DMS114 treated with DMSO at 0.1 percent for 48 hours (cell line): Measurements from ENCODE around the gene ARIH1.
A peak's percentile ranks its signal among the peaks of the same experiment; 100 is the strongest.
"Not testable (repeated sequence)": the region's sequence is repeated elsewhere in the genome, so short reads cannot be mapped to it uniquely, and the experiment has no call there.

Source experiments
- DNase-seq: peaks from one replicate; lab custom pipeline; 2025; ENCODE audit not compliant: unreplicated experiment; lab: John Stamatoyannopoulos, UW

ARIH1 gene, protein sequence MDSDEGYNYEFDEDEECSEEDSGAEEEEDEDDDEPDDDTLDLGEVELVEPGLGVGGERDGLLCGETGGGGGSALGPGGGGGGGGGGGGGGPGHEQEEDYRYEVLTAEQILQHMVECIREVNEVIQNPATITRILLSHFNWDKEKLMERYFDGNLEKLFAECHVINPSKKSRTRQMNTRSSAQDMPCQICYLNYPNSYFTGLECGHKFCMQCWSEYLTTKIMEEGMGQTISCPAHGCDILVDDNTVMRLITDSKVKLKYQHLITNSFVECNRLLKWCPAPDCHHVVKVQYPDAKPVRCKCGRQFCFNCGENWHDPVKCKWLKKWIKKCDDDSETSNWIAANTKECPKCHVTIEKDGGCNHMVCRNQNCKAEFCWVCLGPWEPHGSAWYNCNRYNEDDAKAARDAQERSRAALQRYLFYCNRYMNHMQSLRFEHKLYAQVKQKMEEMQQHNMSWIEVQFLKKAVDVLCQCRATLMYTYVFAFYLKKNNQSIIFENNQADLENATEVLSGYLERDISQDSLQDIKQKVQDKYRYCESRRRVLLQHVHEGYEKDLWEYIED

DNA sequence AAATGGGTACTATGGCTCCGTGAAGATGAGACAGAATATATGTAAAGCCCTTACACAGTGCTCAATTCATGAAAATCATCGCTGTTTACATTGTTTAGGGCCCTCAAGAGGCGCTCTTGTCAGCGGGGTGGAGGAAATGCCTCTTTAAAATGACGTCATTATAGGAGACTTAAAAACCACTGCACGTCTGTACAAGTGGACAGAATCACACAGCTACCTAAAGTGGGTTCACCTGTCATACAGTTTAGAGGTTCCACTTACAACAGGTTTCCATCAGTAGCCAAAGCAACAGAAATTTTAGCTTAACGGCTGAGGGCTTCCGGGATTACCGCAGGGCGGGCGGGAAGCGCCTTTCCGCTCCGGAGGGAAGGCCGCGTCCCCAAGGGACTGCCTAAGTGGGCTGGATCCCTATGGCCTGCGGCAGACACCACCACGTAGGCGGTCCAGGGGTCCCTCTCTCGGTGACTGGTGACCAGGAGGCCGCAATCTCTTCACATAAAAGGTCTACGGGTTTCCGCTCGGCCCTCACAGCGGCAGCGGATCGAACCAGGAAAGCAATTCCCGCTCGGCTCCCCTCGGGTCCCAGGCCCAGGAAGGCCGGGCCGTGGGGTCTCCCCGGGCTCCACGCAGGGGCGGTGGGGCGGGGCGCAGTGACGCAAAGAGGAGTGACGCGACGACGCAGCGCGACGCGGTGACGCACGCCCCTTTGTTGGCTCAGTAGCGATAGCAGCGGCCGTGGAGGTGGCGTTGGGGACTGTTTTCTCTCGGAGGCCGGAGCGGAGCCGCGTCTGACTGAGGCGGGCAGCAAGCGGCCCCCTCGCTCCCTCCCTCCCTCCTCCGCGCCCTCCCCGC lies at the start of gene ARIH1:
Gene ARIH1, plus strand, starts transcription at position 717 of the 852 bp plus-strand sequence. CDS start 310 bp downstream, outside the sequence.
- peak; percentile 90 for DNase-seq

DNA sequence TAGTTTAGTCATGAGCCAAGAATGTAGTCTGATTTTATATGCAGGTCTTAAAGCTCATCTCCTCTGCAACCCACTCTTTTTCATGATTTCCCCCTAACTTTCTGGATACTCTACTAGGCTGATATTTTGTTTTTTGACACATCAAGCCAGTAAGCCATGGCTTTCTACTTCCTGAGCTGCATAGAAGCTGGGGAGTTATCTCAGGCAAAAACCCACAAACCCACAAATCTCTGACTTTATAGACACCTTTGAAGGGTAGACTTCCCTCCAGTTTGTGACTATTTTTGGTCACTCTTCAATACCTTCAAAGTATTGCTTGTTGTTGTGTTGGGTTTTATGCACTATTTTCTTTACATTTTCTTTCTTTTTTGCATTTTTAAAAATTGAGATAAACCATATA lies 47.4 kb upstream of the ARIH1 start:
- DNase-seq = no peak

- no peak for DNase-seq
Measured at GRCh38 chr15:72437650-72438316, 36.3 kb upstream of the ARIH1 start.

DNA sequence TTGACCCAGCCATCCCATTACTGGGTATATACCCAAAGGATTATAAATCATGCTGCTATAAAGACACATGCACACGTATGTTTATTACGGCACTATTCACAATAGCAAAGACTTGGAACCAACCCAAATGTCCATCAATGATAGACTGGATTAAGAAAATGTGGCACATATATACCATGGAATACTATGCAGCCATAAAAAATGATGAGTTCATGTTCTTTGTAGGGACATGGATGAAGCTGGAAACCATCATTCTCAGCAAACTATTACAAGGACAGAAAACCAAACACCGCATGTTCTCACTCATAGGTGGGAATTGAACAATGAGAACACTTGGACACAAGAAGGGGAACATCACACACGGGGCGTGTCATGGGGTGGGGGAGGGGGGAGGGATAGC lies 31.3 kb upstream of the ARIH1 start:
- DNase-seq = not testable (repeated sequence)

- no peak for DNase-seq
Measured at GRCh38 chr15:72445426-72445825, 28.7 kb upstream of the ARIH1 start.

DNA sequence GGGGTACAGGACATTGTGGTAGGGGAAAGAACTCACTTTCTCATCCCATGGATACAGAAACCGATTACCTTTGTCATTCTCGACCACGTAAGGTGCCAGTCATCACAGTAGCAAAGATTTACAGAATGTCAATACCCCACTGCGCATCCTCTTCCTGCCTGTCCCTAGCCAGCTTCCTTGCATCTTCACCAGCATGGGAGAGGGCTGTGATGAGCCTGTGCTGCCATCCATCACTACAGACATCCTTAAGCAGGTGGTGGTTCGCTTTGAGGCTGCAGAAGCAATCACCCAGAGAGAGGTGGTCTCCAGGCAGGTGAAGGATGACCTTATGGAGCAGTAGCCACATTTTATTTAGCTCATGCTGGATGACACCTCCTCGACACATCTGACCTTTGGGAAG lies 23.3 kb upstream of the ARIH1 start:
- no peak for DNase-seq

DNA sequence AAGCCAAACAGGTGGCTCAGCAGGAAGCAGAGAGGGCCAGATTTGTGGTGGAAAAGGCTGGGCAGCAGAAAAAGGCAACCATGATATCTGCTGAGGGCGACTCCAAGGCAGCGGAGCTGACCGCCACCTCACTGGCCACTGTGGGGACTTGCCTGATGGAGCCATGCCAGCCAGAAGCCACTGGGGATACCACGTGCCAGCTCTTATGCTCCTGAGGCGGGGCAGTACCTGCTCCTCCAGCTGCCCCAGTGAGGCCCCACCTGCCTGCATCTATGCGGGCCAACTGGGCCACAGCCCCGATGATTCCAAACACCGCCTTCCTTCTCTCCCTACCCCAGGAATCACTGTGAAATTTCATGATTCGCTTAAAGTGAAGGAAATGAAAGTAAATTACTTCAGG lies 22.9 kb upstream of the ARIH1 start:
- no peak for DNase-seq

- DNase-seq = no peak
Measured at GRCh38 chr15:72456684-72457083, 17.4 kb upstream of the ARIH1 start.

- no peak for DNase-seq
Measured at GRCh38 chr15:72460402-72460801, 13.7 kb upstream of the ARIH1 start.

GRCh38 chr15:72463702-72464101 lies 10.4 kb upstream of the ARIH1 start:
- no peak for DNase-seq

DNA sequence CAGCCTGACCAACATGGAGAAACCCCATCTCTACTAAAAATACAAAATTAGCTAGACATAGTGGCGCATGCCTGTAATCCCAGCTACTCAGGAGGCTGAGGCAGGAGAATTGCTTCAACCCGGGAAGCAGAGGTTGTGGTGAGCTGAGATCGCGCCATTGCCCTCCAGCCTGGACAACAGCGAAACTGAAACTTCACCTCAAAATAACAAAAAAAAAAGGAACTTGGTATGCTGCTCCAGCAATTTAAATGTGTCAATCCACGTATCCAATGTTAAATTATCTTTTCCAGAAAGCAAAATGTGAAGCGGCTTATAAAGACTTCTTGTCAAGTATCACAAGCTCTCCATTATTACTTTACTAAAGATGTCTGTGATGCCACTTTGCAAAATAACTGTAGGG lies 9.9 kb upstream of the ARIH1 start:
- DNase-seq = no peak

DNA sequence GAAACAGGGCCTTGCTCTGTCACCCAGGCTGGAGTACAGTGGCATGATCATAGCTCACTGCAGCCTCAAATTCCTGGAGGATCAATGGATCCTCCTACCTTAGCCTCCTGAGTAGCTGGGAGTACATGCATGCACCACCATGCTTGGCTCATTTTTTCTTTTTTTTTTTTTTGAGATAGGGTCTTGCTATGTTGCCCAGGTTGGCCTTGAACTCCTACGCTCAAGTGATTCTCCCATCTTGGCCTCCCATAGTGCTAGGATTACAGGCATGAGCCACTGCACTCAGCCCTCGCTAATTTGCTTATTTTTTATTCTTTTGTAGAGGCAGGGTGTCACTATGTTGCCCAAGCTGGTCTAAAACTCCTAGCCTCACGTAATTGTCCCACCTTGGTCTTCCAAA lies 6.0 kb upstream of the ARIH1 start:
- no peak for DNase-seq

DNA sequence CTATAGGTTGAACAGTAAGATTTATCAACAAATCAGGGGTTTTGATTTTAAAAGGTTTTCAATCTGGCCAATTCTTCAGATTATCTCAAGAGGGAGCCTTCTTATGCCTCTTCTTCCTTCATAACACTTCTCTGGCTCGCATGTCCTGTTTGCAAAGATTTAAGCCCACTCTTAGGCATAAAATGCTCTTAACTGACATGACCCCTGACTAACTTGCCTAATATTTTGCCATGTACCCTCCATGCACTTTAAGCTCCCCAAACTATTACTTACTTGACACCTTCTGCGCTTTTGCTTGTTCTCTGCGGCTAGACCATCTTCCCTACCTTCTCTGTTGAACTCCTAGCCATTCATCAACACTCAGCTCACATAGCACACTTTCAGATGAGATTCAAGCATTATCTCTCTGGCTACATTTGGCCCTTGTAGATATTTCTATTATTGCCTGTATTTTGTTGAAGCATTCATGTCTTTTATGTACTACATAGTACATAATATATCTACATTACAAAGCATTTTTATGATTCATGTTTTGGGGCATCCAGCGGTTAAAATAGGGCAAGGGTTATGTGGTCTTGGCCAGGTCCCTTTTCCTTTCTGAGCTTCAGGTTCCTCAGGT lies 1.0 kb upstream of the ARIH1 start:
- peak; percentile 46 for DNase-seq

GRCh38 chr15:72474466-72474911 lies 359 bp downstream of the ARIH1 start:
- no peak for DNase-seq

DNA sequence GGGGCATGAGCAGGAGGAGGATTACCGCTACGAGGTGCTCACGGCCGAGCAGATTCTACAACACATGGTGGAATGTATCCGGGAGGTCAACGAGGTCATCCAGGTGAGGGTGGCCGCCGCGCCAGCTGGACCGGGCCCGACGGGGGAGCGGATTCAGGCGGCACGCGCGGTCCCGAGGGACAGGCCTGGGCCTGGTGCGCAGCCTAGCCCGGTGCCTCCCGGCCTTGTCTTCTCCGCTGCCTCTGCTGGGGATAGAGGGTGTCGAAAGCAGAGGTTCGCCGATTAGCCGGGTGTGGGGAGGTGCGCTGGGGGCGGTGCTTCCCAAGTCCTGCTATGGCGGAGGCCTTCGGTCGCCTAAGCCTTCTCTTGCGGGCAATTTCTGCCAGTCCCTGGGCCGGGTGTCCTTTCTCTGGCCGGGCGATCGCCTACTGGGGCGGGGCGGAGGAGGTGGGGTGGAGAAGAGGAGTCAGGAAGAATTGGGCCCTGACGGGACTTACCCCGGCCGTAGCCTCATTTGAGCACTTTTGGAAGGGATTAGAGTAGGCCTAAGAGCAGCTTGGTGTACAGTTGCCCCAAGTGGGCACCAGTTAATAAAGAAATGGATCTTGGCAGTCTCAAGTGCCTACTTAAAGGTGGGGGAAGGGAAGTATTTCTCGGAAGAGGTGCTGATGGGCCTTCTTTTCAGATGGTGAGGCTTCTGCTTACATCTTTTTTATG lies 940 bp downstream of the ARIH1 start:
- DNase-seq = peak; percentile 62

DNA sequence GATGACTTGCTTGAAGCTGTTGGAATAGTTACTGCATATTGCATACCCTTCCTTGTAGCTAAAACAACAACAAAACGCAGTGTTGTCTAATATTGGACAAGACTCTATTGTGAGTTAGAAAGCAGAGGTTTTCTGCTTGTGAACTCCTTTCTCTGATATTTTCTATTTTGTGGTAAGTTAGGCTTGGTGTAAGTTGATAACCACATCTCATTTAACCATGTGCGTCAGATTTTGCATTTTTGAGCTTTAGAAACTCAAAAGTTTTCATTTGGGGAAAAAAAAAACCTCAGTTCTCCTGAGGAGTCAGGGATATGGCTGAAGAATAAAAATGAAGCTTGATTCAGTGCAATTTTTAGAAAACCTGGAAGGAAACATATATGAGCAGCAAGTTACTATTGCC lies 1.5 kb downstream of the ARIH1 start:
- DNase-seq = no peak

GRCh38 chr15:72476330-72476729 lies 2.2 kb downstream of the ARIH1 start:
- not testable (repeated sequence) for DNase-seq

DNA sequence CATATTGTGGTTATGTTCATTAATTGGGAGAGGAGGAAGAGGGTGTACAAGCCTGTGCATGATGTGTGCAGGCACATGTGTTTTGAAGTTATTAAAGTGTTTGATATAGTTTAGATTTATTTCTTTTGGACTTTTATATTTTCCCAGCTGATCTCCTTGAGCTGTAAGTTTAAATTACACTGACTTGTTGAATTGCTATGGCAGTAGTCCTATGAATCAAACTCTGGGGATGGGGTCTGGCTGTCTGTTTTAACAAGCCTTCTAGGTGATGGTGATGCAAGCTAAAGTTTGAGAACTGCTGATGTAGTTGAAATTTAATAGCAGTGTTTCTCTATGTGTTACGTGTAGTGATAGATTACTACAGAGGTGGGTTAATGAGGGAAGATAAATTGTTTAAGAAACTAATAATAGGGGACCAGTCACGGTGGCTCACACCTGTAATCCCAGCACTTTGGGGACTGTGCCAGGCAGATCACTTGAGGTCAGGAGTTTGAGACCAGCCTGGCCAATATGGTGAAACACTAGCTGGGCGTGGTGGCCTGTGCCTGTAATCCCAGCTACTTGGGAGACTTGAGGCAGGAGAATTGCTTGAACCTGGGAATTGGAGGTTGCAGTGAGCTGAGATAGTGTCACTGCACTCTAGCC lies 7.0 kb downstream of the ARIH1 start:
- no peak for DNase-seq

GRCh38 chr15:72482275-72482674 lies 8.1 kb downstream of the ARIH1 start:
- no peak for DNase-seq

DNA sequence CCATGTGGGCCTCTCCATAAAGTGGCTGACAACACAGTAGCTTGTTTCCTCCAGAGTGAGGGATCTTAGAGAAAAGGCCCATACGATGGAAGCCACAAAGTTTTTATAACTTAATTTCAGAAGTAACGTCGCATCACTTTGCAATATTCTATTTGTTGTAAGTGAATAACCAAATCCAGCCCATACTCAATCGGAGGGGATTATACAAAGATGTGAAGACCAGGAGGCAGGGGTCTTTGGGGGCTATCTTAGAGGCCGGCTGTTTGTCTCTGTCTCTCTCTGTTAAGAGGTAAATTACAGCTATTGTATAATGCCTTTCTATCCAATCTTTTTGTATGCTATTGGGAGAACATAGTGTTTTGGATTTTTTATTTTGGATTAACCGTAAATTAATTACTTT lies 9.1 kb downstream of the ARIH1 start:
- DNase-seq = no peak
